Putamen (tissue), 1 donor: ENCODE data around the gene MLLT10.
"Not testable (repeated sequence)": the region's sequence is repeated elsewhere in the genome, so short reads cannot be mapped to it uniquely, and the experiment has no call there.

Experiments
- DNase-seq: peaks from one replicate; pipeline ENCODE4 v3.0.0-alpha.2; 2016; ENCODE audit warnings: low spot score

The MLLT10 gene

GRCh38 chr10:21579291-21579690 lies 45.3 kb downstream of the MLLT10 start:
- no peak for DNase-seq

GRCh38 chr10:21581421-21581834 lies 47.4 kb downstream of the MLLT10 start:
- not testable (repeated sequence) for DNase-seq

- DNase-seq, result no peak
Measured at GRCh38 chr10:21584834-21585530, 51.0 kb downstream of the MLLT10 start.

GRCh38 chr10:21587391-21587790 lies 53.4 kb downstream of the MLLT10 start:
- no peak for DNase-seq

- DNase-seq, result not testable (repeated sequence)
Measured at GRCh38 chr10:21588159-21588558, 54.1 kb downstream of the MLLT10 start.

- no peak for DNase-seq
Measured at GRCh38 chr10:21593986-21594385, 60.0 kb downstream of the MLLT10 start.

GRCh38 chr10:21599582-21599981 lies 65.5 kb downstream of the MLLT10 start:
- no peak for DNase-seq

- no peak for DNase-seq
Measured at GRCh38 chr10:21600804-21601433, 66.9 kb downstream of the MLLT10 start.

- DNase-seq, result no peak
Measured at GRCh38 chr10:21602313-21602712, 68.3 kb downstream of the MLLT10 start.

GRCh38 chr10:21603721-21604120 lies 69.7 kb downstream of the MLLT10 start:
- DNase-seq, result no peak

- DNase-seq, result no peak
Measured at GRCh38 chr10:21604651-21605050, 70.6 kb downstream of the MLLT10 start.

GRCh38 chr10:21607907-21608306 lies 73.9 kb downstream of the MLLT10 start:
- DNase-seq, result no peak

GRCh38 chr10:21614000-21614399 lies 80.0 kb downstream of the MLLT10 start:
- DNase-seq, result no peak

GRCh38 chr10:21617267-21617666 lies 83.2 kb downstream of the MLLT10 start:
- no peak for DNase-seq

GRCh38 chr10:21623291-21623690 lies 89.3 kb downstream of the MLLT10 start:
- no peak for DNase-seq

- DNase-seq, result not testable (repeated sequence)
Measured at GRCh38 chr10:21624421-21624820, 90.4 kb downstream of the MLLT10 start.

GRCh38 chr10:21624951-21625350 lies 90.9 kb downstream of the MLLT10 start:
- no peak for DNase-seq

GRCh38 chr10:21625623-21626229 lies 91.7 kb downstream of the MLLT10 start:
- DNase-seq, result no peak

GRCh38 chr10:21626457-21627161 lies 92.6 kb downstream of the MLLT10 start:
- no peak for DNase-seq

GRCh38 chr10:21627331-21627730 lies 93.3 kb downstream of the MLLT10 start:
- no peak for DNase-seq

GRCh38 chr10:21628023-21628422 lies 94.0 kb downstream of the MLLT10 start:
- peak; percentile 3 for DNase-seq

GRCh38 chr10:21628645-21629044 lies 94.6 kb downstream of the MLLT10 start:
- DNase-seq, result not testable (repeated sequence)
